ENCODE measurements around the gene GRB7.
"Not testable (repeated sequence)": the region's sequence is repeated elsewhere in the genome, so short reads cannot be mapped to it uniquely, and the experiment has no call there.

Gene GRB7

DNA sequence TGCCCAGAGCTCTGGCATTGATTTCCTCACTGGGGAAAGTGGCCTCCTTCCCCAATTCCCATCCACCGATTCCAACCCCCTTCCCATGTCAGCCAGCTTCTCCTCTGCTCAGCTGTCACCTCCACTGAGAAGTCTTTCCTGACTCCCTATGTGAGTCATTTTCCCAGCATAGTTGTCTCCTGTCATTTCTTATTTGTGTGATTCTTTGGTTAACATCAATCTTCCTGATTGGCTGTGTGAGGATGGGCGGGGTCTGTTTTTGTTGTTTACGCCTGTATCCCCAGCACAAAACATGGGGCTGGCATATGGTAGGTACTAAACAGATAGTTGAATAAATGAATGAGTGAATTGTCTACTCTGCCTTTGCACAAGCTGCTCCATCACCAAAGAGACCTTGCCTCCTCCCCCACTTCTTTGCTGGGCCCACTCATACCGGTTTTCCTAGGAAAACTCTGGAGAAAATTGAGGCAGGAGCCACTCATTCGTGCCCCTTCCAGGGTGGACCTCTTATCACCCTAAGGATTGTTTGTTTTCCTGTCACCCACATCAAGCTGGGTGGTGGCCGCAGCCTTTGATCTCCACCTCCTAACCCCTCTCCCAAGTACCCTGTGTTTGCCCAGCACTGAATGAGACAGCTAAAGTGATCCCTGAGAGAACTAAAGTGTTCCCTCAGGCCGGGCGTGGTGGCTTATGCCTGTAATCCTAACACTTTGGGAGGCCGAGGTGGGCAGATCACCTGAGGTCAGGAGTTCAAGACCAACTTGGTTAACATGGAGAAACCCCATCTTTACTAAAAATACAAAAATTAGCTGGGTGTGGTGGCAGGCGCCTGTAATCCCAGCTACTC lies 1.2 kb upstream of the GRB7 start:
- DNase-seq: no peak

DNA sequence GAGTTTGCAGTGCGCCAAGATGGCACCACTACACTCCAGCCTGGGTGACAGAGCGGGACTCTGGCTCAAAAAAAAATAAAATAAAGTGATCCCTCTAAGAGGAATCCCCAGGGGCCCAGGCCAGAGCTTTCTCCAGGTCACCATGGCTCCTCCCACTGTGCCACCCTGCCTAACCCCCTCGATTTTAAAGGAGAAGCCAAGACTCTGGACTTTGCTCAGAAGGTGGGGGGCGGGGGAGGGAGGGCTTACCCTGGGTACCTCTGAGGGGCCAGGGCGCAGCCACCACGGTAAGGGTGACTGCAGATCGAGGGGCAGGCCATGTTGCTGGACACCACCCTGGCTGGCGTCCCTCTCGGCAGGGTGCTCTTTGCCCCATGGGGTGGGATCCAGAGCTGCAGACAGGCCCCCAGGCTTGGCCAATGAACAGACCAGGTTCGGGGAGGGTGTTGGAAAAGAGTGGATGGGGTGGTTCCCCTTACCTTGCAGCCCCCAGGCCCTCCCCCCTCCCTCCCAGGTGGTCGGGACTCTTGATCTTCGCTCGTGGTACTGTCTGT lies 455 bp upstream of the GRB7 start:
- DNase-seq: no peak

DNA sequence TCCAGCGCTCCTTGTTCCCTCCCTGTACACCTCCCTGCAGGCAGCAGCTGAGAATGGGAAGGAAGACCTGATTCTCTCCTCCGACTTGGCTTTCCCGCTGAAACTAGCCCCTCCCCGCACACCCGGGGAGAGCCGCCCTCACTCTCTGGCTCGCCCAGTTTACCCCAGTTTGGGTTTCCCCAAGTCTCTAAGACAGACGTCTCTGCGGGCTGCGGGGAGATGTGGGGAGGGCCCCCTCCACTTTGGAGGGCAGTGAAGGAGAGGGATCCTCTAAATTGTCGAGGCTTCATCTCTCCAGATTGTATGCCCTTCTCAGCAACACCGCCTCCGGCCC lies 797 bp downstream of the GRB7 start:
- DNase-seq: peak; percentile 66

DNA sequence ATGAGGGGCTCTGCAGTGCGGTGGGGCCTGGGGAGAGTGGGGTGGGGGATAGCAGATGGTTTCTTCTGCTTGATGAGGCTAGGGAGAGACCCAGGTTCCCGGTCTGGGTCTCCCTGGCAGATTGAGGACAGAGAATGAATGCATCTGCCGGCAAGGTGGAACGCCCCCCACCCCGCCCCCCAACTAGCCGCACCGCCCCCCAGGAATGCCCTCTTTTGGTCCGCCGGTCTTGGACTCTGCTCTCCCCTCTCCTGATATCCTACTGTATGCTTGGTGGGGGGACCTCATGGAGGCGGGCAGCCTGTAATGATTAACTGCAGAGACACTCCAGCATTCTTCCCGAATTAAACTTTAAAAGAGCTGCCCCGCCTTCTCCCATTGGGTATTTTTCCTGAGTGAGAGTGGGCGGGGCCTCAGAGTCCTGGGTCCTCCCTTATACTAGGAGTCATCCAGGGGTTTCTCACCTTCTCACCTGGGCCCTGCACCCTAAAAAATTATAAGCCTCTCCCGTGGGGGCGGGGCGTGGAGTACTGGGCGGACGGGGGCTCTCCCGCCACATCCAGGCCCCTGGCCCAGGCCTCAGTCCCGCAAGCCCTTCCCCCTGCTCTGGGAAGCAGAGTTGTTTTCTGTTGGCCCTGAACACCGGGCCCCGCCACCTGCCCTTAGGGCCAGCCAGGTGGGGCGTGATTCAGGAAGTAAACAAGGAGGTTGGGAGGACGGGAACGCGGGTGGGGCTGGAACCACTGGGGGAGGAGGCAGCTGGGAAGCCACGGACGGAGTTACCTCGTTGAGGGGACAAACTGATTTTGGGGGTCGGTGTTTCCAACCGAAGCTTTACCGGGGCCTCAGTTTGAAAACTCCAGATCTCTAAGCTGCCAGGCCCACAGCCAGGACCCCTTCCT lies 1.5 kb downstream of the GRB7 start:
- DNase-seq: peak; percentile 69

DNA sequence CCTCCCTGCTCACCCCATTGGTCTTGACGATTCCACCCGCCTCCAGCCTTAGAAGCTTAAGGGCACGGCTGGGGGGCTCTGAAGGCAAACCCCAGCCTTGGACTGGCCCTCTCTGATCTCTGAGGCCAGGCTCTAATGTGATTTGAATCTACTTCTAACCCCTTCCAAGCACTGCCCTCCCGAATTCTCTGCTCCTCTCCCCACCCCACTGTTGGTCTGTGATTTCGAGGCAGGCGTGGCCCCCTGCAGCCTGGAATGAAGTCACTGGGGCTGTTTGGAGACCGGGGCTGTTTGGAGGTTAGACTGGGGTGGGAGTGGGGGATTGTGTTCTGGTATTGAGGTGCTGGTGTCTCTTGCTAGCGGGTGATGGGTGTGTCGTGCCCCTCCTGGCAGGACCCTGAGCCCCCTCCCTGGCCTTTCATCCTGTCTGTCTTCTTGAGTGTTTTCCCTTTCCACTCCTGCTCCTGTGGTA lies 2.2 kb downstream of the GRB7 start:
- DNase-seq: no peak

DNA sequence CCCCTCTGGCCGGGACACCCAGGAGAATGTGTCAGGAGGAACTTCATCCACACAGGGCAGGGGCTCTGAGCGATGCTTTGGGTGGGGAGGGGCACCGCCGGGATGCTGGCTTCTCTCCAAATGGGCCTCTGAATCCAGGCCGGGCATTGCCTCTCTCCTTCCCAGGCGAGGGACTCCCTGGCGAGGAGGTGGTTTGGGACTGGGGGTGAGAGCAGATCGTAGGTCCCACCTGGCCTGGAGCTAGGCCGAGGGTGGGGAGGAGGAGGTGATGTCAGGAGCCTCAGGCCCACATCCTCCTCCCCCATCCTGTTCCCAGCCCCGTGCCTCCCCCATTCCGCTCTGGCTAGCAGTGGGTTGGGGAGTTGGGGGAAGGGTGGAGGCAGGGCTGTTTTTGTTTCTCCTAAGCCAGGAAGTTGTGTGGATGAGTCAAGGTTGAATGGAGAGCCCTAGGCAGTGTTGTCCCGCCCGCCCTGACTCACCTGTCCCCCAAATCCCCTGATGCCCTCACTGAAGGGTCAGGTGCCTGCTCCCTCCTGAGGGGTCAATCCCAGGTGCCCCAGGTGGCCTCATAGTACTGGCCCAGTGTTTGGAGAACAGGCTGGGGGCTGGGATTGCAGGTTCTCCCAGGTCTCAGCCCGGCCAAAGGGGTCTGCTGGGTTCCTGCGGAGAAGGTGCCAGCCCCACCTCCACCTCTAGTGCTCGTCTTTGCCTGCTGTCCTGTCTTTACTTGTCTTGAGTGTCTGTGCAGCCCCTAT lies 2.8 kb downstream of the GRB7 start:
- no peak for DNase-seq

DNA sequence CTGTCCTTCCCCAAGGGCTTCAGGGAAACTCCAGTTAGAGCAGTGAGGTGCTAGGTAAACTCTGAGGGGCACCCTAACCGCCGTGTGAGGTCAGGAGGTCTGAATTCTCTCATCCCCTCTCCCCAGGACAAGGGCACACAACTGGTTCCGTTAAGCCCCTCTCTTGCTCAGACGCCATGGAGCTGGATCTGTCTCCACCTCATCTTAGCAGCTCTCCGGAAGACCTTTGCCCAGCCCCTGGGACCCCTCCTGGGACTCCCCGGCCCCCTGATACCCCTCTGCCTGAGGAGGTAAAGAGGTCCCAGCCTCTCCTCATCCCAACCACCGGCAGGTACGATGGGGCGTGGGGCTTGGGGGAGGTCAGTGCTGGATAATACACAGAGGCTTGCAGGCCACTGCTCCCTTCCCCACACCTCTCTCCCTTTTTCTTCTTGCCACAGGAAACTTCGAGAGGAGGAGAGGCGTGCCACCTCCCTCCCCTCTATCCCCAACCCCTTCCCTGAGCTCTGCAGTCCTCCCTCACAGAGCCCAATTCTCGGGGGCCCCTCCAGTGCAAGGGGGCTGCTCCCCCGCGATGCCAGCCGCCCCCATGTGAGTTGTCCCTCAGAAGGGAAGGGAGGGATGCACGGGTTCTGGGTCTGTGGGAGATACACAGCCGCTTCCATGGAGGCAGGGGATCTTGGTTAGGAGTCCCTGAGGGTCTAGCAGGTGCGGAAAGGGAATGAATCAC lies 4.6 kb downstream of the GRB7 start:
- no peak for DNase-seq

DNA sequence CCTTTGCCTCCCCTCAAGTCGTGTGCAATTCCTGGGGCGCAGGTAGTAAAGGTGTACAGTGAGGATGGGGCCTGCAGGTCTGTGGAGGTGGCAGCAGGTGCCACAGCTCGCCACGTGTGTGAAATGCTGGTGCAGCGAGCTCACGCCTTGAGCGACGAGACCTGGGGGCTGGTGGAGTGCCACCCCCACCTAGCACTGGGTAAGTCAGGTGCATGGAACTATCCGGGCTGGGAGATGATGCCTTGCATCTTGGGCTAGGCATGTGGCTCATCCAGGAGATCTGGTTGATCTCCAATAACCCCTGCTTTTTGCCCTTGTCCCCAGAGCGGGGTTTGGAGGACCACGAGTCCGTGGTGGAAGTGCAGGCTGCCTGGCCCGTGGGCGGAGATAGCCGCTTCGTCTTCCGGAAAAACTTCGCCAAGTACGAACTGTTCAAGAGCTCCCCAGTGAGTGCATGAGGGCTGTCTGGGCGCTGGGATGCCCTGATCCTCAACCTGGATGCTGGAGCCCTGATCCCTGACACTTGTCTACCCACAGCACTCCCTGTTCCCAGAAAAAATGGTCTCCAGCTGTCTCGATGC lies 5.2 kb downstream of the GRB7 start:
- no peak for DNase-seq

DNA sequence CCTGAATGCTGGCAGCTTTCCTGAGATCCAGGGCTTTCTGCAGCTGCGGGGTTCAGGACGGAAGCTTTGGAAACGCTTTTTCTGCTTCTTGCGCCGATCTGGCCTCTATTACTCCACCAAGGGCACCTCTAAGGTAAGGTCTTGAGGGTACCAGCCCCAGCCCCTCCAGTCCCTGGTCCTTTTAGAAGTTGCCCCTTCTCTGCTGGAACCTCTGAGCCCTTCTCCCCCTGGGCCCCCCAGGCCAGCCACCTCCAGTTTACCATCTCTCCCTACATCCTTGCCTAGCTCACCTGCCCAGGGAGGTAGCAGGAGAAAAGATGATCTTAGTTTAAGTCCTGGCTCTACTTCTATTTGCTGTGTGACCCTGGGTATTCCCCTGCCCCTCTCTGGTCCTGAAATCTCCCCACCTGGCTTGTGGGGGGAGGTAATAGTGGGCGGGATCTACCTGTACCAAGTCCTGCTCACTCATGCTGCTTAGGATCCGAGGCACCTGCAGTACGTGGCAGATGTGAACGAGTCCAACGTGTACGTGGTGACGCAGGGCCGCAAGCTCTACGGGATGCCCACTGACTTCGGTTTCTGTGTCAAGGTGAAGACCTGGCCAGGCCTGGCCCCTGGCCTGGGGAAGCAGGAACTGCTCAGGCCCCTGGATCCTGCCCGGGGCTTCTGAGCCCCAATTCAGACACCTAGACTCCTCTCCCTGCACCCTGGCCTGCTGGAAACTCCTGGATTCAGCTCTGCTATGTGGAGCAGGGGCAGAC lies 6.5 kb downstream of the GRB7 start:
- DNase-seq: no peak

DNA sequence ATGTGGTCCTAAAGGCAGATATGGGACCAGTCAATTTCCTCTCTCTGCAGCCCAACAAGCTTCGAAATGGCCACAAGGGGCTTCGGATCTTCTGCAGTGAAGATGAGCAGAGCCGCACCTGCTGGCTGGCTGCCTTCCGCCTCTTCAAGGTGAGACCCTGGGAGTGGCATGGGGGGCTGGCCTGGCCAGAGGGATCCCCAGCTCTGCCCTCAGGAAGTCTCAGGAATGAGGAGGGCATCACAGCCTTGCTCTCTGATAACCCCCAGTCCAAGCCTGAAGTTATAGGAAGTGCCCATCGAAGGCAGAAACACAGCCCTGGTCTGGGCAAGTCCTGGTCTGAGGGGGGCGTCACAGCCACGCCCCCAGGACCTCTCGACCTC lies 7.1 kb downstream of the GRB7 start:
- DNase-seq: no peak

DNA sequence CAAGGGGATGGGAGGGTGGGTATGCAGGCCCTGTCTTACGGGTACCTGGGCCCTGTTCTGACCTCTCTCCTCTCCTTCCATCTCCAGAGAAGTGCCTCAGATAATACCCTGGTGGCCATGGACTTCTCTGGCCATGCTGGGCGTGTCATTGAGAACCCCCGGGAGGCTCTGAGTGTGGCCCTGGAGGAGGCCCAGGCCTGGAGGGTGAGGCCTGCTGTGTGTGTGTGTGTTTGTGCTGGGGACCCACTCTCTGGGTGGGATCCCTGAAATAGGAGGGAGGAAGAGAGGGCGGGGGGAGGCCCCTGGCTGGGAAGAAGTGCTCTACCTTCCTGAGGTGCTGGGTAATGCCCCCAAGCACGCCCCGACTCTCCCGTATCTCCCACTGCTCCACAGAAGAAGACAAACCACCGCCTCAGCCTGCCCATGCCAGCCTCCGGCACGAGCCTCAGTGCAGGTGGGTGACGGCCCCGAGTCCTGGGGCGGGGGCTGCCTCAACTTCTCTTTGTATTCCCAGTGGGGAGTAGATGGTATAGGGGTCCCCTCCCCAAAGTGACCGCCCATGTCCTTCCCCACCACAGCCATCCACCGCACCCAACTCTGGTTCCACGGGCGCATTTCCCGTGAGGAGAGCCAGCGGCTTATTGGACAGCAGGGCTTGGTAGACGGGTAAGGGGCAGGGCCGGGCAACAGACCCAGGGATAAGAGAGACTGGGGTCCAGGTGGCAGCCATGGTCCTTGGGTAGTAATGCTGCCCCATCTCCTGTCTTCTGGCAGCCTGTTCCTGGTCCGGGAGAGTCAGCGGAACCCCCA lies 7.8 kb downstream of the GRB7 start:
- no peak for DNase-seq

DNA sequence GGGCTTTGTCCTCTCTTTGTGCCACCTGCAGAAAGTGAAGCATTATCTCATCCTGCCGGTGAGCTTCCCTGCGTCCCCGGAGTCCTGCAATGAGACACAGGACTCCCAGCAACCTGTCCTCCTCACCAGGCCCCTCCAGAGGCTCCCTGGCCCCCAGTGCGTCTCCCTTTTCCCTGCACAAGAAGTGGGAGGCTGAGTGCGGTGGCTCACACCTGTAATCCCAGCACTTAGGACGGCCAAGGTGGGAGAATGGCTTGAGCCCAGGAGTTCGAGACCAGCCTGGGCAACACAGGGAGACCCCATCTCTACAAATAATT lies 8.4 kb downstream of the GRB7 start:
- no peak for DNase-seq

DNA sequence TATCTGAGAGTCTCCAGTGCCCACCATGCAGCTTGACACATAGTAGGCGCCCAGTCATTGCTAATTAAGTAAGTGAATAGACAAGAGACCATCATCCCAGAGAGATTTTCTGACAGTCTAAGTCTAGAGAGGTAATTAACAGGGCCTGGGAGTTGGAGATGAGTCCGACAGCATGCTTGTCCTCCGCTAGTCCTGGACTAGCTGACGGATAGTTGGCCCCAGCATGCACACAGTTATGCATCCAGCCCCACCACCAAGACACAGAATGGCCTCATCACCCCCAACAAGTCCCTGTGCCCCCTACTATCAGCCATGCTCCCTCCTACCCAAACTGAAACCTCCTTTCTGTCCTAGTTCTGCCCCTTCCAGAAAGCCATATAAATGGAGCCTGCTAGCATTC lies 10.0 kb downstream of the GRB7 start:
- DNase-seq: no peak

DNA sequence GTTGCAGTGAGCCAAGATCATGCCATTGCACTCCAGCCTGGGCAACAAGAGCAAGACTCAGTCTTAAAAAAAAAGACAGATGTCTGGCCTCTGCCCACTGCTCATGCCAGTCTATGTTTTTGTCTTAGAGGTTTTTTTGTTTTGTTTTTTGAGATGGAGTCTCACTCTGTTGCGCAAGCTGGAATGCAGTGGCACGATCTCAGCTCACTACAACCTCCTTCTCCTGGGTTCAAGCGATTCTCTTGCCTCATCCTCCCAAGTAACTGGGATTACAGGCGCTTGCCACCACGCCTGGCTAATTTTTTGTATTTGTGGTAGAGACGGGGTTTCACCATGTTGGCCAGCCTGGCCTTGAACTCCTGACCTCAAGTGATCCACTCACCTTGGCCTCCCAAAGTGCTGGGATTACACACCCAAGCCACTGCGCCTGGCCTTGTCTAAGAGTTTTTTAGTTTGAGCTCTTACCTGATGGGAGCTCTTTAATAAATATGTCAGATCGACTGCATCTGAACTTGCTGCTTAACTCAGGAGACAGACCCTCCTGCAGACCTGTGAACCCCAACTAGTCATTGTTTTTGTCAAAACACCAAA lies 10.8 kb downstream of the GRB7 start:
- DNase-seq: not testable (repeated sequence)

DNA sequence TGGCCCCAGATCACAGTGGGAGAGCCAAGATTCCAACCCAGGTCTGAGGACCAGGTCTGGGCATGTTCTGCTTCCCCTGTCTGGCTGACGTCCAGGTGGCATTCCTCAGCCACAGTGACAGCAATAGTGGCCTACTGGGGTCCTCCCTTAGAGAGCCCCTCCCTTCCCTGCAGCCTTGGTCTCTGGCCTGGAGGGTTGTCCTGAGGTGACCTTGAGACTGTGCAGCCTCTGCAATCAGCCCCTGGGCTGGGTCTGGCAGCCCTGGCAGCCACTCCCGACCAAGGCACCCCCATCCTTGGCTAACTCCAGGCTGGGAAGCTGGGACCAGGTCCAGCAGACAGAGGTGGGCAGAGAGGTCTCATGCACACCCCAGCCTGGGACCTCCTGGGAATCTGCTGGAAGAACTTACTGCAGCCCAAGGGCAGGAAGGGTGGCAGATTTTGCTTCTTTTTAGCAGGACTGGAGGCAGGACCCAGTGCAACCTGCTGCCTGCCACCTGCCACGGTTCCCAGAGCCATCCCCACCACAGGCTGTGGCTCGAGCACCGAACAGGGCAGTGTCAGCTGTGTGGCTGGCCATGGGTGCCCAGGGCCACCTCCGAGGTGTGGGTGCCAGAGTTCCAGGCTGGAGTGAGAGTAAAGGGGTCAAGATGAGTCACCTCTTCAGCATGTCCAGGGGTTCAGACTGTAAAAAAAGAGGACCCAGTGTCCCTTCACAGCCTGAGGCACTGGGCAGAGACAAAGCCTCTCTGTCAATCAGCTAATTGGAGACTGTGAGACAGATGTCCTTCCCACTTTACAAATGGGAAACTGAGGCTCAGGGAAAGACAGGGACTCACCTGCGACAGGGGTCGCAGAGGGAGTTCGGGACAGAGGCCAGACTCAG lies 12.6 kb downstream of the GRB7 start:
- DNase-seq: no peak

DNA sequence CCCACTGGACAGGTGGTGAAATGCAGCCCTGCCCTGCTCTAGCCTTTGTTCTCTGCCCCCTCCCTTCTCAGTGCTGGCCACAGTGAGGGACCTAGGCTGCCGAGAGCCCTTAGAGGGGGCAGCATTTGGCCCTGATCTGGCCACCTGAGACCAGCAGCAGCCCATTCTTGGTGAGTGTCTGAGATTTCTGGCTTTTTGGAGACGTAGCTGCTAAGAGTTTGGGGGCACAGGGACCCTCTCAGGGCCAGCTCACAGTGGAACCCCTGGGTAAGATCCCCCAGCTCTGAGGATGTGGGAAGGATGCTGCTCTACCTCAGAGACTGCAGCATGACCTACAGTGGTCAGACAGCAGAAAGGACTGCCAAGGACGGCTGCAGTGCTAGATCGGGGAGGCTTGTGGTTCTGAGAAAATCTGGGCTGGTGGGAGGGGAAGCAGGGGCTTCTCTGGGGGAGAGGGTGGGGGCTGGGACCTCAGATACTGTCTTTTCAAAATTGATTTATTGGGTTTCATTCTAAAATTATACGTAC lies 13.3 kb downstream of the GRB7 start:
- no peak for DNase-seq

DNA sequence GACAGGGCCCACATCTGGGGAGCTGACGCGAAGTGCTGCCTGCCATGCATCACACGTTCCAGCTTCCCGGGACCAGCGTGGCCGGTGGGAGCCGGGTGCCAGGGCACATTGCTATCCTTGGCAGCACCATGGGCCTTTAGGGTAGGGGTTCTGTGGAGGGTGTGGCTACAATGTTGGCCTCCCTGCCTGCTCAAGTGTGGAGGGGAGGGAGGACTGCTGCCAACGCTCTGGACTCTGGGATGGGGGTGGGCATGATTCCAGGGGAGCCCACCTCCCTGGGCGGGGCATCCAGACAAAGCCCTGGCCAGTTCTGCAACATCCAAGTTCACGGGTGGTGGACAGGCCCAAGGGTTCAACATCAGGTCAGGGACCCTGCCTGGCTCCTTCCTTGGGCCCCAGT lies 13.9 kb downstream of the GRB7 start:
- DNase-seq: no peak

DNA sequence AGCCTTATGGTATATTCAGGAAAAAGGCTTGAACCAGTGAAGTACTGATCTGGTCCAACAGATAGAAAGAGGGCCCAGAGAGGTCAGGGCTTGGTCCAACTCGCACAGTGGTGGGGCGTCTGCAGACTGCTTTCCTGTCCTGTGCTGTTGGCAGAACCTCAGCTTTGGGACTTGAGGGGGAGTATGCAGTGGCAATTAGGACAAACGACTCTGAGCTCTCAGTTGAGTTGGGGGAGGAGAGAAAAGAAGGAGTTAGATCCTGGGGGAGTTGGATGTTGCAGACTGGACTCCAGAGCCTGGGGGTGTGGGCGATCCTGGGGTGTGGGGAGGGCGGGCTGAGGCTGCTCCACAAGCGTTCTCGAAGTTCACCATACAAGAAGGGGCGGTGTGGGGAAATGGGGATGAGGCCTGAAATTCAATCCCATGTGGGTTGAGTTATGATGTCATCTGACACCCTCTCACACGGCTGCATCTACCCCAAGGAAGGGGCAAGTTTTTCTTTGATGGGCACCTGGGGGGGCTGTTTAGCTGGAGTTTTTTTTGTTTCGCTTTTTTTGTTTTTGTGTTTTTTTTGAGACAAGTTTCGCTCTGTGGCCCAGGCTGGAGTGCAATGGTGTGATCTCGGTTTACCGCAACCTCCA lies 14.6 kb downstream of the GRB7 start:
- no peak for DNase-seq

Data from NCI-H345 (cell line).